T-helper 1 cell treated with Interleukin-12 subunit alpha and Interleukin-12 subunit beta and Interleukin-4 antibody, amounts not matched to agents 30 μg/mL and 1 μg/mL, for 36 hours (primary cell): ENCODE measurements around the gene COG5.

Source experiments
- H3K27ac Mint-ChIP-seq: one replicate; pipeline ENCODE4 v1.8.0; 2021; ENCODE audit warnings: mild to moderate bottlenecking, mixed read lengths
- H3K27me3 Mint-ChIP-seq: one replicate; pipeline ENCODE4 v1.8.0; 2021; ENCODE audit warnings: low read depth, mixed read lengths
- H3K36me3 Mint-ChIP-seq: one replicate; pipeline ENCODE4 v1.8.0; 2021; ENCODE audit warnings: low read depth, mixed read lengths
- H3K4me1 Mint-ChIP-seq: one replicate; pipeline ENCODE4 v1.8.0; 2021; ENCODE audit warnings: low read depth, mixed read lengths
- H3K4me3 Mint-ChIP-seq: one replicate; pipeline ENCODE4 v1.8.0; 2021; ENCODE audit warnings: mild to moderate bottlenecking, moderate library complexity, mixed read lengths
- H3K9me3 Mint-ChIP-seq: one replicate; pipeline ENCODE4 v1.8.0; 2021; ENCODE audit warnings: mixed read lengths

The COG5 gene

GRCh38 chr7:107563775-107564552 is at the start of gene COG5, which contains the start of gene DUS4L:
Gene COG5 (minus strand): TSS chr7:107563920. CDS start chr7:107563896, 24 bp downstream.
Gene DUS4L (plus strand): TSS chr7:107563971. CDS start chr7:107567071, 3,100 bp downstream.
- H3K36me3 Mint-ChIP-seq, result peaks cover 9% of the 10 kb centered on the region
- H3K27me3 Mint-ChIP-seq, result no peaks in the 10 kb centered on the region
- H3K27ac Mint-ChIP-seq, result peak within 1 kb of the TSS; percentile 93
- no peaks in the 10 kb centered on the region for H3K9me3 Mint-ChIP-seq
- H3K4me3 Mint-ChIP-seq, result peak within 1 kb of the TSS; percentile 83
- H3K4me1 Mint-ChIP-seq, result peaks cover 50% of the 10 kb centered on the region

GRCh38 chr7:107613439-107613838 is 49.7 kb upstream of the COG5 start:
- Mint-ChIP-seq H3K36me3 (peaks cover 41% of the 10 kb centered on the region), H3K4me3 (no peak overlapping the region), H3K4me1 (peaks cover 30% of the 10 kb centered on the region), H3K9me3 (no peaks in the 10 kb centered on the region), H3K27ac (no peak overlapping the region), H3K27me3 (no peaks in the 10 kb centered on the region)

GRCh38 chr7:107610323-107610722 is 46.6 kb upstream of the COG5 start:
- Mint-ChIP-seq H3K4me3 (no peak overlapping the region), H3K27ac (no peak overlapping the region), H3K36me3 (peaks cover 37% of the 10 kb centered on the region), H3K4me1 (peaks cover 21% of the 10 kb centered on the region), H3K9me3 (no peaks in the 10 kb centered on the region), H3K27me3 (no peaks in the 10 kb centered on the region)

- no peaks in the 10 kb centered on the region for H3K9me3 Mint-ChIP-seq
- no peak overlapping the region for H3K27ac Mint-ChIP-seq
- peaks cover 40% of the 10 kb centered on the region for H3K36me3 Mint-ChIP-seq
- peaks cover 20% of the 10 kb centered on the region for H3K4me1 Mint-ChIP-seq
- no peak overlapping the region for H3K4me3 Mint-ChIP-seq
- H3K27me3 Mint-ChIP-seq, result no peaks in the 10 kb centered on the region
Measured at GRCh38 chr7:107609811-107610261, 46.1 kb upstream of the COG5 start.

- H3K36me3 Mint-ChIP-seq, result peaks cover 23% of the 10 kb centered on the region
- no peaks in the 10 kb centered on the region for H3K27me3 Mint-ChIP-seq
- no peak overlapping the region for H3K4me3 Mint-ChIP-seq
- H3K9me3 Mint-ChIP-seq, result no peaks in the 10 kb centered on the region
- no peak overlapping the region for H3K27ac Mint-ChIP-seq
- H3K4me1 Mint-ChIP-seq, result peaks cover 5% of the 10 kb centered on the region
Measured at GRCh38 chr7:107606303-107606702, 42.6 kb upstream of the COG5 start.

GRCh38 chr7:107605218-107605815 is 41.6 kb upstream of the COG5 start:
- Mint-ChIP-seq H3K36me3 (peaks cover 28% of the 10 kb centered on the region), H3K27me3 (no peaks in the 10 kb centered on the region), H3K9me3 (no peaks in the 10 kb centered on the region), H3K4me1 (peaks cover 5% of the 10 kb centered on the region), H3K4me3 (no peak overlapping the region), H3K27ac (no peak overlapping the region)

DNA sequence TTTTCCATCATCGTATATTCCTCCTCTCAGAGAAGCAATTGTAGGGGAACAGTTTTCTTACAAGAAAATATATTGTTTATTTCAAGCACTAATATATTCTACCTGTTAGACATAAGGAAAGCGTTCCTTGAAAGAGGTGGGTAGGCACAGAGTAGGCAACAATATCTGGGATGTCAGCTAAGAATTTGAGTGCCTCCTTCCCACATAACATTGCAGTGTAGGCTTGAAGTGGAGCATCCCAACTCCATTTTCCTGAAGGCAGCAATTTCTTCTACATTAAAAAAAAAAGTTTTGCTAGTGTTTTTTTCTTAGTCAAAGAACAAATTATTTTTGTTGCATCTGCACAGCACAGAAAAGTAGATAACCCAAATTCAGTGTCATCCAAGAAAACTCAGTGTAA is 37.1 kb upstream of the COG5 start:
- Mint-ChIP-seq H3K27ac (no peak overlapping the region), H3K36me3 (peaks cover 23% of the 10 kb centered on the region), H3K4me3 (no peak overlapping the region), H3K27me3 (no peaks in the 10 kb centered on the region), H3K4me1 (peaks cover 9% of the 10 kb centered on the region), H3K9me3 (no peaks in the 10 kb centered on the region)

GRCh38 chr7:107599262-107599661 is 35.5 kb upstream of the COG5 start:
- Mint-ChIP-seq H3K4me3 (no peak overlapping the region), H3K9me3 (no peaks in the 10 kb centered on the region), H3K36me3 (peaks cover 27% of the 10 kb centered on the region), H3K27me3 (no peaks in the 10 kb centered on the region), H3K27ac (no peak overlapping the region), H3K4me1 (peaks cover 4% of the 10 kb centered on the region)

DNA sequence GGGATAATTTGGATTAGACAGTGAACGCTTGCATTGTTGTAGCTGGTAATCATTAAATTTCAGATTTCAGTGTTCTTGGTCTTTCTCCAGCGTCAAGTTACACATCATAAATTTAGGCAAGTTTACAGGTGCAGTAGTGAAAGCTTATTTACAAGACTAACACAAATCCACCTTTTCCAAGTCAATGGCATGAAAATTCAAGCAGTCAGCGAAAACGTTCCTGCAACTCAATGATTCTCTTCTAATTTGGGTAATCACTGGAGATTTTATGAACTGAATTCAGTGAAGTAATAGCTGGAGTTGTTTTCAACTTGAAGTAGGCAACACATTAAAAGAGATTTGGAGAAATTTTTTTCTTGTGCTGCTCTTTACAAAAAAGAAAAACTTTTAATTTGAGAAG is 34.2 kb upstream of the COG5 start:
- no peaks in the 10 kb centered on the region for H3K9me3 Mint-ChIP-seq
- H3K36me3 Mint-ChIP-seq, result peaks cover 30% of the 10 kb centered on the region
- no peak overlapping the region for H3K27ac Mint-ChIP-seq
- no peak overlapping the region for H3K4me3 Mint-ChIP-seq
- H3K27me3 Mint-ChIP-seq, result no peaks in the 10 kb centered on the region
- peaks cover 4% of the 10 kb centered on the region for H3K4me1 Mint-ChIP-seq

- peaks cover 30% of the 10 kb centered on the region for H3K36me3 Mint-ChIP-seq
- H3K4me3 Mint-ChIP-seq, result no peak overlapping the region
- H3K4me1 Mint-ChIP-seq, result peaks cover 4% of the 10 kb centered on the region
- H3K27me3 Mint-ChIP-seq, result no peaks in the 10 kb centered on the region
- H3K9me3 Mint-ChIP-seq, result no peaks in the 10 kb centered on the region
- H3K27ac Mint-ChIP-seq, result no peak overlapping the region
Measured at GRCh38 chr7:107597582-107597916, 33.8 kb upstream of the COG5 start.

GRCh38 chr7:107596881-107597581 is 33.3 kb upstream of the COG5 start:
- H3K9me3 Mint-ChIP-seq, result no peaks in the 10 kb centered on the region
- no peak overlapping the region for H3K27ac Mint-ChIP-seq
- no peaks in the 10 kb centered on the region for H3K27me3 Mint-ChIP-seq
- H3K36me3 Mint-ChIP-seq, result peaks cover 32% of the 10 kb centered on the region
- no peak overlapping the region for H3K4me3 Mint-ChIP-seq
- H3K4me1 Mint-ChIP-seq, result peaks cover 4% of the 10 kb centered on the region

DNA sequence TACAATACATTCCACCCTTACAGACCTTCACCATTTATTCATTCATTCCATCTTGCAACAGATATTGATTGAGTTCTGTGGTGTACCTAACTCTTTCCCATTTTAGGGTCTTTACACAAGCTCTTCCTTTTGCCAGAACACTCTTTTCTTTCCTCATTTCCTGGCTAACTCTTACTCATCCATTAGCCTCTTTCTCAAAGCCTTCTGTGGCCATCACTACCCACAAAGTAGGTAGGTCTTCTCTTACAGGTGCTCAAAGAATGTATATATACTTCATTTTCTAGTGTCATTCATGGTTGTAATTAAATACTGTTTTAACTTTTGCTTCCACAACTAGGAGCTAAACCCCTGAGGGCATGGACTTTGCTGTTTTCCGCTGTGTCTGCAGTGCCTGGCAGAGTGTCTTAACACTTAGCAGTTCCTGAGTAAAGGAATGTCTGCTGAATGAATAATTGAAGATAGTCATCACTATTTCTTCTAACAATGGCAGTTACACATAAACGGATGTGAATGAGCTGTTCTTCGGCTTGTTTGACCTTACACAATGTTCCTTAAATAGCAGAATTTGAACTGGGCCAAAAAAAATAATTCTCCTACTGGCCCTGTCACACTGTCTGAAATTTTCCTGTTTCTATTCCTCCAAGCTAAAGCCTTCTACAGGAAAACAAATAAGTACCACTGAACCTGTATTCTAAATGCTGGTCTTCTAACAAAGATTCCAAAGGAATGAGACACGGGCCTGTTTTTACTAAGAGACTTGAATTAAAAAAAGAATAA is 31.4 kb upstream of the COG5 start:
- no peaks in the 10 kb centered on the region for H3K27me3 Mint-ChIP-seq
- H3K27ac Mint-ChIP-seq, result no peak overlapping the region
- H3K4me3 Mint-ChIP-seq, result no peak overlapping the region
- H3K4me1 Mint-ChIP-seq, result peaks cover 4% of the 10 kb centered on the region
- H3K9me3 Mint-ChIP-seq, result no peaks in the 10 kb centered on the region
- H3K36me3 Mint-ChIP-seq, result peaks cover 30% of the 10 kb centered on the region

DNA sequence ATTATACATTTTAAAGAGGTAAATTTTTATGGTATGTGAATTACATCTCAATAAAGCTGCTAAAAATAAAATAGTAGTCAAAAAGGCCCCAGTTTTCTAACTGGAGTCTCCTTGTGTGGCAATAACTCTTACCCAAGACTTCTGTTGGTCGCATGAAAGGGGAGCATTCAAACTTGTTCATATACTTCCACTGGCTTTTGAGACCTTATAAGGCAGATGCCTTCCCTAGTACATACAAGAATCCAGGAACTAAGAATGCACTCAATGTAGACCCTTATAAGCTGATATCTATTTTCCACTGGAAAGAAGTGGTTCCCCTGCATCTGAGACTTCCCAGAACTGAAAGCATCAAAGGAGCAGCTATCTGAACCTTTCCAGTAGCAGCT is 29.3 kb upstream of the COG5 start:
- Mint-ChIP-seq H3K27ac (no peak overlapping the region), H3K9me3 (no peaks in the 10 kb centered on the region), H3K27me3 (no peaks in the 10 kb centered on the region), H3K36me3 (peaks cover 33% of the 10 kb centered on the region), H3K4me3 (no peak overlapping the region), H3K4me1 (peaks cover 3% of the 10 kb centered on the region)

GRCh38 chr7:107592361-107593024 is 28.8 kb upstream of the COG5 start:
- H3K4me3 Mint-ChIP-seq, result no peak overlapping the region
- H3K4me1 Mint-ChIP-seq, result peaks cover 3% of the 10 kb centered on the region
- no peaks in the 10 kb centered on the region for H3K27me3 Mint-ChIP-seq
- no peak overlapping the region for H3K27ac Mint-ChIP-seq
- H3K36me3 Mint-ChIP-seq, result peaks cover 33% of the 10 kb centered on the region
- H3K9me3 Mint-ChIP-seq, result no peaks in the 10 kb centered on the region
